Lung (tissue), 12 donors: ENCODE results near the gene FADS1. TPM values are rescaled to one million over a fixed set of nuclear protein-coding genes. Genes with fewer than 3 reads are reported as not detected.

Experiments used
- ATAC-seq: fragments of 200-7000 bp; cut with Tn5 transposase; one replicate; pipeline ENCODE4 v1.9.1; 2020; ENCODE audit warnings: moderate number of reproducible peaks; ENCODE audit not compliant: insufficient read depth, low FRiP score
- DNase-seq, 3 donors: peaks; one replicate each; pipeline ENCODE4 v3.0.0-alpha.2; 2013 to 2017
- H3K27ac ChIP-seq, 2 donors: one replicate each; pipeline ENCODE4 v1.5.1; 2013; ENCODE audit warnings: mild to moderate bottlenecking in 2 of 2, moderate library complexity in 2 of 2, control low read depth in 1 of 2, inconsistent platforms in 1 of 2, low read depth in 1 of 2, low read length in 1 of 2
- H3K27me3 ChIP-seq, 3 donors: one replicate each; pipeline ENCODE4 v1.5.1; 2013; ENCODE audit warnings: low read length in 2 of 3; ENCODE audit not compliant: control insufficient read depth in 3 of 3, insufficient read depth in 3 of 3
- H3K36me3 ChIP-seq, 4 donors: one replicate each; pipeline ENCODE4 v1.5.1; 2013; ENCODE audit warnings: low read length in 4 of 4, mild to moderate bottlenecking in 1 of 4, moderate library complexity in 1 of 4; ENCODE audit not compliant: control insufficient read depth in 4 of 4, insufficient read depth in 4 of 4
- H3K4me1 ChIP-seq, 5 donors: one replicate each; pipeline ENCODE4 v1.5.1; 2013; ENCODE audit warnings: low read length in 5 of 5, mild to moderate bottlenecking in 2 of 5, moderate library complexity in 1 of 5; ENCODE audit not compliant: control insufficient read depth in 5 of 5, insufficient read depth in 5 of 5
- H3K4me3 ChIP-seq: one replicate; pipeline ENCODE4 v1.5.1; 2013; ENCODE audit warnings: mild to moderate bottlenecking, control low read depth, moderate library complexity
- H3K9ac ChIP-seq, 2 donors: one replicate each; pipeline ENCODE4 v1.5.1; 2013; ENCODE audit warnings: low read length in 2 of 2, control low read depth in 1 of 2; ENCODE audit not compliant: insufficient read depth in 1 of 2
- H3K9me3 ChIP-seq, 4 donors: one replicate each; pipeline ENCODE4 v1.5.1; 2013; ENCODE audit warnings: low read length in 3 of 4, mild to moderate bottlenecking in 1 of 4, moderate library complexity in 1 of 4; ENCODE audit not compliant: control insufficient read depth in 4 of 4, insufficient read depth in 3 of 4
- CTCF ChIP-seq: IDR thresholded peaks from 2 replicates; pipeline ENCODE4 v1.5.1; 2012; ENCODE audit warnings: mild to moderate bottlenecking; ENCODE audit errors: control extremely low read depth, extremely low read depth
- WGBS, 2 donors: extraction: QIAGEN DNeasy Blood & Tissue Kit; methylation state at CpG; one replicate each; pipeline ENCODE4 v1.1.7; 2013; 5-methylcytosine and 5-hydroxymethylcytosine counted together
- polyA plus RNA-seq, 2 donors: library from polyadenylated mRNA; stranded (reverse); fragments of 200-250 nt; gene quantifications; one replicate each; pipeline ENCODE4 v1.2.1, GENCODE V29; 2013
- total RNA-seq, 2 donors: library from RNA; depleted of rRNA in 1 of 2; stranded (reverse); fragments of >200 nt in 1 of 2; gene quantifications; one replicate each; pipeline ENCODE4 v1.2.1, GENCODE V29; 2014 to 2021
- donor health status: control.
- donor health status: control.
- donor health status: Bipolar disorder and iron deficiency.
- donor health status: healthy.
- donor health status: DM: yes; HTN: yes; CAD: no.

The FADS1 gene
- total and polyA plus RNA-seq, 4 donors: 35.1 to 102 (median 45.0) TPM

DNA sequence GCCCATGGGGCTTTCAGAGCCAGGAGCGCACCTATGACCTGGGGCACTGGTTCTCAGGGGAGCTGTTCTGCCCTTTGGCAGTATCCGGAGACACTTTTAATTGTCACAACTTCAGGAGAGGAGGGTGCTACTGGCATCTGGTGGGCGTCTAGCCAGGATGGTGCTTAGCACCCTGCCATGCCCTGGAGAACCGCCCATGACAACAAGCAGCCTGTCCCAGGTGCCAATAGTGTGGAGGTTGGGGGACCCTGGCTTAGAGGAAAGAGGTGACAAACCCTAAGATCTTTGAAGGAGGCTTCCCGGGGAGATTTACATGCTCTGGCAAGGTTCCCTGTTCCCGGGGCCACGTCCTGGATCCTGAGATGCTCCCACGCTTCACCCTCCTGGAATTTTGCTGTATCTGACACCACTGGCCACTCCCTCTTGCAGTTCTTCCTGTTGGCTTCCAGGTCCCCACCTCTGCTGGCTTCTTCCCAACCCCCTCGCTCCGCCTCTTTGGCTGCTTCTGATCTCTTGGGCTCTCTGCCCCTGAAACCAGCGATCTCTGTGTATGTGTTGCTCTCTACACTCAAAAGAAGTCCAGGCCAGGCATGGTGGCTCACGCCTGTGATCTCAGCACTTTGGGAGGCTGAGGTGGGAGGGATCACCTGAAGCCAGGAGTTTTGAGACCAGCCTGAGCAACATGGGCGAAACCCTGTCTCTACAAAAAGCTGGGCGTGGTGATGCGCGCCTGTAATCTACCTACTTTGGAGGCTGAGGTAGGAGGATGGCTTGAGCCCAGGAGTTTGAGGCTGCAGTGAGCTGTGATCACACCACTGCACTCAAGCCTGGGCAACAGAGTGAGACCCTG lies 43.5 kb upstream of the FADS1 start:
- H3K9me3 ChIP-seq: no peaks in the 10 kb centered on the region
- no peak for TF ChIP-seq CTCF
- peak overlapping the region in 1 of 2 donors; percentile 10 for H3K27ac ChIP-seq
- no peak for ATAC-seq
- no peak for DNase-seq
- no peak overlapping the region for H3K9ac ChIP-seq
- WGBS, 2 donors: 87 to 88% methylated on average over 16 of the region's 16 CpGs
- peaks cover 0 to 40% (median 7%) of the 10 kb centered on the region in 4 donors for H3K36me3 ChIP-seq
- no peaks in the 10 kb centered on the region for H3K27me3 ChIP-seq
- no peaks in the 10 kb centered on the region for H3K4me1 ChIP-seq
- no peak overlapping the region for H3K4me3 ChIP-seq

DNA sequence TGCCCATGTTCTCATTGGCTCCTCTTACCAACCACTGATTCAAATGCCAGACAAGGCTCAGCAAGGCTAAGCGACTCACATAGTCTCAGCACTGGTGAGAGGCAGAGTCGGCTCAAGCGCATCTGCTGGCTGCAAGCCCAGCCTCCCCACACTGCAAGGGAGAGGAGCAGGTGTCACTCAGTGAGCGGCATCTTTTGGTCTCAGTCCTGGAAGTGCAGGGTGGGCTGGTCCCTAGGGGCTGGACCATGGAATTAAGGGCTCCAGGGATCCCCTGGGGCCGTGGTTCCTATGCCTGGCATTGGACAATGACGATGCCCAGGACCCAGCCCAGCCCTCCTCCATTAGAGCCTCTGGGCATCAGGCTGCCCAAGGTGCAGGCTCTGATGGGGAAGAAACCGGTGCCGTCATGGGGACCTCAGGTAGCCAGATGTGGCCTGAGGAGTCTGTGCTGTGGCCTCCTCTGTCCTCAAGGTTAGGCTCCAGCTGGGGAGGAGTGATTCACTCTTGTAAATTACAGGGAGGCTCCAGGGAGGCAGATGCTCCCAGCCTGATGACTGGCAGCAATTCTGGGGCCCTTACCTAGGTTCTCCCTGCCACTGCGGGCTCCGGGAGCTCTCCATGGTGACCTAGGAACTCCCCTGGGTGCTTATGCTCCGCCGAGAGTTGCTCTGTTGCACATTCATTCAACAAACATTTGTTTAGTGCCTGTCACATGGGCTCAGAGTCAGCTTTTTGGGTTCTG lies 39.3 kb upstream of the FADS1 start:
- no peak for TF ChIP-seq CTCF
- no peak overlapping the region for H3K27ac ChIP-seq
- no peak overlapping the region for H3K4me3 ChIP-seq
- no peaks in the 10 kb centered on the region for H3K27me3 ChIP-seq
- H3K36me3 ChIP-seq: peaks cover 0 to 40% (median 7%) of the 10 kb centered on the region in 4 donors
- DNase-seq (no peak), ATAC-seq (no peak)
- H3K9ac ChIP-seq: no peak overlapping the region
- H3K4me1 ChIP-seq: peaks cover 0 to 3% (median 0%) of the 10 kb centered on the region in 5 donors
- WGBS, 2 donors: 94 to 97% methylated on average over 12 of the region's 12 CpGs
- no peaks in the 10 kb centered on the region for H3K9me3 ChIP-seq

- Histone ChIP-seq H3K4me1 (peaks cover 0 to 3% (median 0%) of the 10 kb centered on the region in 5 donors), H3K9ac (no peak overlapping the region), H3K27me3 (no peaks in the 10 kb centered on the region), H3K4me3 (no peak overlapping the region), H3K27ac (no peak overlapping the region), H3K36me3 (peaks cover 0 to 40% (median 6%) of the 10 kb centered on the region in 4 donors), H3K9me3 (no peaks in the 10 kb centered on the region)
- no peak for DNase-seq
- WGBS, 2 donors: 91 to 98% methylated on average over 14 of the region's 14 CpGs
- no peak for TF ChIP-seq CTCF
- no peak for ATAC-seq
Observed at GRCh38 chr11:61854966-61855714, 38.3 kb upstream of the FADS1 start.
